Measurements from ENCODE around the gene INTS1.

GRCh38 chr7:1539882-1540775, 35.9 kb upstream of the INTS1 start:
- TF ChIP-seq CTCF (IDR thresholded peaks at IDR 0.05; ENCODE audit: insufficient read depth, low read depth, low read length) = no peak
- TF ChIP-seq EZH2 (IDR thresholded peaks at IDR 0.05; ENCODE audit: insufficient read depth, low read length) = no peak
